ENCODE measurements around the gene SAMMSON.

GRCh38 chr3:70111411-70111810 is 111.9 kb downstream of the SAMMSON start:
- no peak for TF ChIP-seq CTCF (IDR thresholded peaks at IDR 0.05)
- no peak for TF ChIP-seq POLR2A (IDR thresholded peaks at IDR 0.05)

Measured in breast epithelium (tissue), 3 donors.